ENCODE measurements around the gene LRRC4C. TPM values are rescaled to one million over a fixed set of nuclear protein-coding genes. Genes with fewer than 3 reads are reported as not detected.

Gene LRRC4C
- total and polyA plus RNA-seq, 2 donors (not counting 3 experiments of a cell fraction or from before 2014, with no cell fraction given), result not detected

GRCh38 chr11:41446566-41446965, 12.9 kb downstream of the LRRC4C start:
- Histone ChIP-seq H3K4me2 (ENCODE audit: insufficient read depth, low read length) (no peak overlapping the region), H3K27ac (ENCODE audit: insufficient read depth, low read depth, low read length) (no peak overlapping the region), H2AFZ (ENCODE audit: low read depth, low read length) (no peak overlapping the region), H3K9me3 (replicated peaks; ENCODE audit: control insufficient read depth, insufficient read depth, low read length) (no peaks in the 10 kb centered on the region), H3K9me1 (replicated peaks; ENCODE audit: control insufficient read depth, extremely low read depth, insufficient read depth, low read length) (no peaks in the 10 kb centered on the region), H3K4me1 (ENCODE audit: control insufficient read depth, extremely low read depth, insufficient read depth, low read length) (no peaks in the 10 kb centered on the region), H3K9ac (replicated peaks; ENCODE audit: extremely low read depth, insufficient read depth, low read length) (no peak overlapping the region), H3K36me3 (ENCODE audit: control insufficient read depth in 2 of 2, extremely low read depth in 1 of 2, insufficient read depth in 2 of 2, low read length in 2 of 2) (no peaks in the 10 kb centered on the region), H3K79me2 (ENCODE audit: control insufficient read depth, insufficient read depth, low read length) (no peaks in the 10 kb centered on the region), H3K4me3 (replicated peaks in 1 of 3; ENCODE audit: insufficient read depth in 1 of 3, low read depth in 1 of 3, low read length in 3 of 3) (no peak overlapping the region), H3K27me3 (ENCODE audit: control insufficient read depth in 2 of 2, insufficient read depth in 2 of 2, low read length in 2 of 2) (no peaks in the 10 kb centered on the region), H4K20me1 (replicated peaks; ENCODE audit: control insufficient read depth, extremely low read depth, insufficient read depth, low read length) (no peaks in the 10 kb centered on the region)
- intact Hi-C loops (cut with micrococcal nuclease) (no loop called here), dilution Hi-C loops (cut with MboI; ENCODE audit: extremely low pct_ligation_motif_present, low sequenced_read_pairs) (no loop called here)
- TF ChIP-seq MAX (IDR thresholded peaks at IDR 0.05; ENCODE audit: insufficient read depth, insufficient read length) (no peak), POLR2A (IDR thresholded peaks at IDR 0.05; ENCODE audit: low read depth, low read length) (no peak), GATA2 (IDR thresholded peaks at IDR 0.05; ENCODE audit: insufficient read depth, insufficient read length, low read depth, low read length) (no peak), CTCF (IDR thresholded peaks at IDR 0.05; ENCODE audit: extremely low read depth in 1 of 2, insufficient read depth in 1 of 2, low read depth in 1 of 2, low read length in 2 of 2) (no peak), JUN (IDR thresholded peaks at IDR 0.05; ENCODE audit: borderline replicate concordance, insufficient read depth, insufficient read length, low read depth) (no peak), MYC (IDR thresholded peaks at IDR 0.05; ENCODE audit: low read depth, low read length) (no peak), FOS (IDR thresholded peaks at IDR 0.05; ENCODE audit: borderline replicate concordance, insufficient read depth, low read length) (no peak), EZH2 (IDR thresholded peaks at IDR 0.05; ENCODE audit: borderline replicate concordance, low read depth, low read length, severe bottlenecking) (no peak), POLR2AphosphoS5 (IDR thresholded peaks at IDR 0.05; ENCODE audit: insufficient read depth, low read depth, low read length) (no peak)
- DNase-seq (ENCODE audit: low read depth, low spot score), result no peak
- no peak for FAIRE-seq
- BruUV-seq (replicated peaks), result no TSS peak
- ChIA-PET CTCF (no interaction called here), POLR2A (no interaction called here)

Measured in endothelial cell of umbilical vein (primary cell).